IPS-20b (cell line): ENCODE data around the gene CNTN1.

ENCODE experiments used
- H3K27ac ChIP-seq: one replicate; pipeline ENCODE4 v1.5.1; 2013; ENCODE audit warnings: low read length
- H3K27me3 ChIP-seq: 2 replicates; pipeline ENCODE4 v1.6.1; 2013; ENCODE audit warnings: mild to moderate bottlenecking, low read length, inconsistent platforms; ENCODE audit not compliant: insufficient read depth
- H3K36me3 ChIP-seq: 2 replicates; pipeline ENCODE4 v1.6.1; 2013; ENCODE audit warnings: low read depth, mild to moderate bottlenecking, inconsistent platforms, low read length, moderate library complexity; ENCODE audit not compliant: insufficient read depth
- H3K4me1 ChIP-seq: 2 replicates; pipeline ENCODE4 v1.6.1; 2013; ENCODE audit warnings: mild to moderate bottlenecking, control low read depth, inconsistent platforms, low read length, moderate library complexity; ENCODE audit not compliant: insufficient read depth
- H3K4me3 ChIP-seq: 2 replicates; pipeline ENCODE4 v1.5.1; 2013; ENCODE audit warnings: mild to moderate bottlenecking, low read length, inconsistent platforms
- H3K9ac ChIP-seq: 2 replicates; pipeline ENCODE4 v1.6.1; 2013; ENCODE audit warnings: low read depth, mild to moderate bottlenecking, inconsistent platforms, low read length, moderate library complexity
- H3K9me3 ChIP-seq: 2 replicates; pipeline ENCODE4 v1.6.1; 2013; ENCODE audit warnings: mild to moderate bottlenecking, low read depth, low read length, inconsistent platforms; ENCODE audit not compliant: insufficient read depth

Gene CNTN1

DNA sequence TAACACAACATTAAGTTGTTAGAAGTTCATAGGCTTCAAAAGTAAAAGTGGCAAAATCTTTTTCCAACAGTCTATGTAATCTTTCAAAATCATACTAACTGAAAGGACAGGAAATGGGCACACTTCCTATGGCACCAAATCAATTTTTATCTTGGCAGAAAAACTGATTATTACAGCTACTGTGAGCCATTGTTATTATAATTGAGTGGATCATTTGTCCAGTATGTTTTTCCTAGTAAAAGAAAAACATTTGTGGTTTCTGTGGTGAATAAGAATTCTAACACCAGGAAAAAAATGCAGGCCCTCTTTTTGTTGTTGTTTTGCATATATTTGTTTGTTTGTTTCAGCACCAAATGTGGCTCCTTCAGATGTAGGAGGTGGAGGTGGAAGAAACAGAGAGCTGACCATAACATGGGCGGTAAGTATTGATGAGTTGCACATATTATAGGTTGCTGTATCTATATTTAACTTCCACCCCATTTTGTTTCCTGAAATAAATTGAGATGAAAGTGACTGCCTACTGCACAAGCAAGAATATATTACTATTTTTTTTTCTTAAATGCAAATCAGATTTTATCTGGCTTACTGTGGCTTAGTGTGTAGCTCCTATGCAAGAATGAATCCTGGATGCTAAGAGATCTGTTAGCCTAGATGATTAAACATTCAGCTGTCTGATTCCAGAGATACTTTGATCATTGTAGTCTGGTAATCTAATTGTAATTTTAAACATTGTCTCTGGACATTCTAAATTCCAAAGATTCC, 321.8 kb downstream of the CNTN1 start:
- Histone ChIP-seq H3K36me3 (no peaks in the 10 kb centered on the region), H3K9ac (no peak overlapping the region)

DNA sequence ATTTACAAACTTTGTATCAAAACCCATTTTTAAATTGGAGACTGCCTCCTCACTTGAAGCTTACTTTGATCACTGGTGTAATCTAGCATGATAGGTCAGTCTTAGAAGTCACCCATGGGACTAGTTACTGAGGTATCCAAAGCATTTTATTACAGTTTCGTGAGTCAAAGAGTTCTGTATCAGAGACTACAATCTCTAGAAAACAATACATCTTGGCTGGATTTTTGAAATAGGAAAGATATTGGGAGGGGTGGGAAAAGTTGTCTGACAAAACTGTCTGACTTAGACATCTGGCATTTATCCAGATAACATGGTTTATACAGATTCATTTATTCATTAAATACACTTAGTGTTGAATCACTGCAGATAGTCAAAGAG, 322.4 kb downstream of the CNTN1 start:
- no peak overlapping the region for H3K27ac ChIP-seq
- H3K9ac ChIP-seq = no peak overlapping the region
- no peaks in the 10 kb centered on the region for H3K36me3 ChIP-seq
- H3K9me3 ChIP-seq = peaks cover 34% of the 10 kb centered on the region
- H3K4me1 ChIP-seq = no peaks in the 10 kb centered on the region
- H3K4me3 ChIP-seq = no peak overlapping the region
- H3K27me3 ChIP-seq = no peaks in the 10 kb centered on the region

More for the DNA sequence above, 321.8 kb downstream of the CNTN1 start:
- Histone ChIP-seq H3K27ac (no peak overlapping the region), H3K4me3 (no peak overlapping the region), H3K4me1 (no peaks in the 10 kb centered on the region), H3K27me3 (no peaks in the 10 kb centered on the region), H3K9me3 (peaks cover 40% of the 10 kb centered on the region)

DNA sequence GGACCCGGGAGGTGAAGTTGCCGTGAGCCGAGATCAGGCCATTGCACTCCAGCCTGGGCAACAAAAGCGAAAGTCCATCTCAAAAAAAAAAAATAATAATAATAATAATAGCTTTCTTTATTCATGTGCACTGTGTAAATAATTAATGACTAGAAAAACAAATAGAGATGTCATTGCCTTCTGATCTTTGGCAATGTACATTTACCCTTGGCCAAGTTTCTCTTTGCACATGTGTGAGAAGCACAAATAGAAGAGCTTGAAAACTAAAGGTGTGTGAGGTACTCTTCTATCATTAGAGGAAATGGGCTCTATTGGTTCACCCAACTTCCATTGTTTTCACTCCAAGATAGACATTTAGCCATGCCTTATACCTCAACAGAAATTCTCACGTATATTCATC, 325.8 kb downstream of the CNTN1 start:
- Histone ChIP-seq H3K4me3 (no peak overlapping the region), H3K9me3 (0 out of 2 replicates have a peak, but pooled peaks cover 1% of the 10 kb centered on the region), H3K36me3 (no peaks in the 10 kb centered on the region), H3K9ac (no peak overlapping the region), H3K27me3 (no peaks in the 10 kb centered on the region), H3K27ac (no peak overlapping the region), H3K4me1 (no peaks in the 10 kb centered on the region)

DNA sequence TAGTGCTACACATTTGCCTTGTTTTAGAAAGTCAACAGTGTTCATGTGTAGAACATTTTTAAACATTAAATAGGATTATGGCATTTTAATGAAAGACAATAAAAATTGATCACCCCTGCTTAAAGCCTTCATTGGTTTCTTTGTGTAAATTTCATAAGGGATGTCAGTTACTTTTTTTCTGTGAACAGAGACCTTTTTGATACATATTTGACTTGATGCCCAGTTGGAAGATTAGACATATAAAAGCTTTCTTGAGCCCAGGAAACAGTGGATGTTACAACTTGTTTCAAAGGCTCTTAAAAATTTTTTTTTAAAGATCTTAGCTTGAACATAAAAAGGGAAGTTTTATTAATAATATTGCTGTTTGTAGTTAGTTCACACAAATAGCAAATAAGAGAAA, 327.2 kb downstream of the CNTN1 start:
- Histone ChIP-seq H3K9me3 (no peaks in the 10 kb centered on the region), H3K4me1 (no peaks in the 10 kb centered on the region), H3K27me3 (no peaks in the 10 kb centered on the region), H3K9ac (no peak overlapping the region), H3K36me3 (no peaks in the 10 kb centered on the region), H3K4me3 (no peak overlapping the region), H3K27ac (no peak overlapping the region)

DNA sequence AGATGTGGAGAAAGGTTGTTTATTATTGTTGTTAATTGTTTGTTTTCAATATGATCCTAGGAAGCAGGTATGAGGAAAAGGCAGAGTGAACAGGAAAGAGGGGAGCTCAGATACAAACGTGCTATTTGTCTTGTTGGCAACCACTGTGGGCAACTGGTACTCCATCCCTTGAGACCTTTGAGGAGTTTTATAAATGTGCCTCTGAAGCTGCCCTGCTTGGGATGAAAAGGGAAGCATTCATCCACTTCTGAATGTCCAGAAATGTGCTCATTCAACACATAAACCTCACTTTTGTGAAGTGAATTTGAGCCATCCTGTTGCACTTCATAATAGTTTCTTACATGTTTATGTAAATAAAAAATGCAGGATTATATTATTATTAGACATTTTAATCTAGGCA, 331.6 kb downstream of the CNTN1 start:
- Histone ChIP-seq H3K9ac (no peak overlapping the region), H3K27me3 (no peaks in the 10 kb centered on the region), H3K27ac (no peak overlapping the region), H3K9me3 (no peaks in the 10 kb centered on the region), H3K4me3 (no peak overlapping the region), H3K4me1 (no peaks in the 10 kb centered on the region), H3K36me3 (no peaks in the 10 kb centered on the region)

DNA sequence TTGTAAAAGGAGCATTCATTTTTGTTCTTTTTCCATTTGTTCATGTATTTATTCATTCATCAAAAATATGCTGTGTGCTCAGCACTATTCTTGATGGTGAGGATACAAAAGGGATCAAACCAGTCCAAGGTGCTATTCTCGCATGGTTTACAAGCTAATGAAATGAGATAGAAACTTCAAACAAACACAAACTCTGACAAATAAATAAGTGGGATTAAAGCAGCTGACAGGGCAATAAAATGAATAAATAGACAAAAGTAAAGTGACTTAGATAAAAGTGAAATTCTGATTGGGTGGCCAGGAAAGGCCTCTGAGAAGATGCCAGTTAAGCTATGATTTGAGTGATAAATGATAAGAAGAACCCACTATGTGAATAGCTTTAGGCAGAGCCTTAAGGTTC, 333.9 kb downstream of the CNTN1 start:
- Histone ChIP-seq H3K4me3 (no peak overlapping the region), H3K27me3 (no peaks in the 10 kb centered on the region), H3K27ac (no peak overlapping the region), H3K36me3 (no peaks in the 10 kb centered on the region), H3K9ac (no peak overlapping the region), H3K9me3 (no peaks in the 10 kb centered on the region), H3K4me1 (no peaks in the 10 kb centered on the region)

DNA sequence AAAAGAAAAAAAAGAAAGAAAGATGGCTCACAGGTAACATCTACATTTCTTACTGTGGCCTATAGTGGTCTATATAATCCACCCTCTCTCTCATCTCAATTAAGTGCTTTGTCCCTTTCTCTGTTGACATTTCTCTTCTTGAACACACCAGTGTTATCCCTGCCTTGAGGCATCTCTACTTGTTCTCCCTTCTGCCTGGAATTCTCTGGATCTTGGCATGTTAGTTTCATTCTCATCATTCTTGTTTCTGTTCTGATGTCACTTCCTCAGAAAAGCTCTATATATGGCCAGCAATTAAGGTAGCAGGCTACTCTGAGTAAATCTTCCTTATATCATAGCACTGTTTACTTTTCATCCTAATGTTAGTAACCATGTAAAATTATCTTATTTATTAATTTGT, 340.1 kb downstream of the CNTN1 start:
- H3K36me3 ChIP-seq = no peaks in the 10 kb centered on the region
- H3K9me3 ChIP-seq = no peaks in the 10 kb centered on the region
- H3K4me3 ChIP-seq = no peak overlapping the region
- H3K27me3 ChIP-seq = no peaks in the 10 kb centered on the region
- no peak overlapping the region for H3K27ac ChIP-seq
- H3K4me1 ChIP-seq = no peaks in the 10 kb centered on the region
- no peak overlapping the region for H3K9ac ChIP-seq

- no peak overlapping the region for H3K27ac ChIP-seq
- no peaks in the 10 kb centered on the region for H3K4me1 ChIP-seq
- no peaks in the 10 kb centered on the region for H3K36me3 ChIP-seq
- H3K27me3 ChIP-seq = no peaks in the 10 kb centered on the region
- no peak overlapping the region for H3K9ac ChIP-seq
- H3K4me3 ChIP-seq = no peak overlapping the region
- no peaks in the 10 kb centered on the region for H3K9me3 ChIP-seq
Measured at GRCh38 chr12:41034686-41035085, 342.4 kb downstream of the CNTN1 start.

DNA sequence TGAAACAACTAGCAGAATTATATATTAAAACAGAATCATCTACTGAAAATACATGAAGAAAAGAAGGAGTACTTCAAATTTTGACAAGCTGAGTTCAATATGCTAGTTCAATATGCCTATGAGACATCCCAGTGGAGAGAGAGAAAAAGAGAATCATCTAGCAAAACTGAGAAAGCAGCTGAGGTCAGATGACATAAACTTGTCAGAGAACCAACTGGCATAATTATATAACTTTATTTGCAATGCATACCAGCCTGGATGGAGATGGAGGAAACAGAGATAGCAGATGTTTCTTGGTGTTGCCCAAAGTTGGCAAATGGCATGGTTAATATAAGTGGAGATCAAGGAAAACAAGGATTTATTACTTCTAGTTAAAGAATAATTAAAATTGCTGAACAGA, 347.2 kb downstream of the CNTN1 start:
- no peak overlapping the region for H3K27ac ChIP-seq
- H3K9ac ChIP-seq = no peak overlapping the region
- H3K36me3 ChIP-seq = no peaks in the 10 kb centered on the region
- H3K4me3 ChIP-seq = no peak overlapping the region
- no peaks in the 10 kb centered on the region for H3K4me1 ChIP-seq
- H3K27me3 ChIP-seq = no peaks in the 10 kb centered on the region
- H3K9me3 ChIP-seq = no peaks in the 10 kb centered on the region

GRCh38 chr12:41045509-41045908, 353.3 kb downstream of the CNTN1 start:
- Histone ChIP-seq H3K27ac (no peak overlapping the region), H3K4me3 (no peak overlapping the region), H3K36me3 (no peaks in the 10 kb centered on the region), H3K4me1 (no peaks in the 10 kb centered on the region), H3K9me3 (no peaks in the 10 kb centered on the region), H3K27me3 (no peaks in the 10 kb centered on the region), H3K9ac (no peak overlapping the region)

DNA sequence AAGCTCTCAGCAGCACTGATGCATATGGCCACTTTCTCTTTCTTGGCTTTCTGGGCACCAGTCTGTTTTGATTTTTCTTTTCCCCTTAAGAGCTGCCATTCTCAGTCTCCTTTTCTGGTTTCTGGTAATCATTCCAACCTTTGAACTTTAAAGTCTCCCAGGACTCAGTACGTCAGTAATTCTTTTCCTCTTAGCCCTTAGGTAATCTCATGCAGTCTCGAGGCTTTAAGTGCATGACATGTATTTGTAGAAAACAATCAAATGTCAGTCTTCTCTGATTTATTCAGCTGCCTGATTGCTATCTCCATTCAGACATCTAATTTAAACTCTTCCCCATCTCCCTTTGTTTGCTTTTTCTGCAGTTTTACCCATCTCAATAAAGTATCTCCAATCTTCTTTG, 356.8 kb downstream of the CNTN1 start:
- no peak overlapping the region for H3K27ac ChIP-seq
- H3K9ac ChIP-seq = no peak overlapping the region
- H3K36me3 ChIP-seq = no peaks in the 10 kb centered on the region
- H3K4me1 ChIP-seq = no peaks in the 10 kb centered on the region
- H3K4me3 ChIP-seq = no peak overlapping the region
- no peaks in the 10 kb centered on the region for H3K27me3 ChIP-seq
- no peaks in the 10 kb centered on the region for H3K9me3 ChIP-seq

DNA sequence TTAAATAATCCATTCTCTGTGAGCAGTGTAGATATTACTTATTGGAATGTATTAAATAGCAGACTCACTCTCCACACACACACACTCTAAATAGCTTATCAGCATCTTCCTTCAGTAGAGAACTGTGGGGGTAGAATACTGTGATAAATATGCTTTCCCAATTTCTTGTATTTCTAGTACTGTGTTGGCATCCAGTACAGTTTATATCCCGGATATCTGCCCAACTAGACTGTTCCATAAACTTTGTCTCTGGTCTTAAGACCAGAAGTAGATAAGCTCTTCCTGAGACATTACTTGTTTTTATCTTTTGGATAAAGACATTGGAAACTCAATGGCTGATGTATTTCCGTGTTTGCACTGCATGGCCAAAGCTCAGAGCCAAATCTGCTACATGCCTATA, 359.7 kb downstream of the CNTN1 start:
- no peak overlapping the region for H3K4me3 ChIP-seq
- no peaks in the 10 kb centered on the region for H3K9me3 ChIP-seq
- no peaks in the 10 kb centered on the region for H3K4me1 ChIP-seq
- H3K36me3 ChIP-seq = no peaks in the 10 kb centered on the region
- no peaks in the 10 kb centered on the region for H3K27me3 ChIP-seq
- no peak overlapping the region for H3K9ac ChIP-seq
- no peak overlapping the region for H3K27ac ChIP-seq
